Stimulated activated CD8-positive, alpha-beta memory T cell treated with anti-CD3 and anti-CD28 coated beads, Interleukin-7, amount 100 ng/mL, for 1 hour (primary cell): ENCODE data around the gene MRGPRF.
"Not testable (repeated sequence)": the region's sequence is repeated elsewhere in the genome, so short reads cannot be mapped to it uniquely, and the experiment has no call there.

Source experiments
- DNase-seq, 2 donors: peaks; one replicate each; pipeline ENCODE4 v3.0.0-alpha.2; 2020; ENCODE audit warnings: low read depth in 2 of 2

Gene MRGPRF

GRCh38 chr11:69002570-69003231 is 10.3 kb downstream of the MRGPRF start:
- DNase-seq = no peak

GRCh38 chr11:69002110-69002569 is 10.9 kb downstream of the MRGPRF start:
- no peak for DNase-seq

- DNase-seq = no peak
These were observed 11.6 kb downstream of the MRGPRF start for GRCh38 chr11:69001243-69002081.

- DNase-seq = no peak
These were observed 12.2 kb downstream of the MRGPRF start for GRCh38 chr11:69000831-69001242.

GRCh38 chr11:69000391-69000790 is 12.7 kb downstream of the MRGPRF start:
- no peak for DNase-seq

GRCh38 chr11:68999748-69000355 is 13.2 kb downstream of the MRGPRF start:
- DNase-seq = not testable (repeated sequence)

GRCh38 chr11:68999093-68999747 is 13.8 kb downstream of the MRGPRF start:
- DNase-seq = peak in 1 of 2 donors; percentile 4

- DNase-seq = no peak
These were observed 14.6 kb downstream of the MRGPRF start for GRCh38 chr11:68998390-68998911.

GRCh38 chr11:68997995-68998348 is 15.1 kb downstream of the MRGPRF start:
- no peak for DNase-seq

GRCh38 chr11:68997124-68997994 is 15.7 kb downstream of the MRGPRF start:
- DNase-seq = no peak

GRCh38 chr11:68996376-68997123 is 16.5 kb downstream of the MRGPRF start:
- DNase-seq = no peak

GRCh38 chr11:68994894-68995285 is 18.2 kb downstream of the MRGPRF start:
- no peak for DNase-seq

GRCh38 chr11:68994161-68994893 is 18.7 kb downstream of the MRGPRF start:
- no peak for DNase-seq

GRCh38 chr11:68993546-68993945 is 19.5 kb downstream of the MRGPRF start:
- DNase-seq = no peak

- no peak for DNase-seq
These were observed 20.2 kb downstream of the MRGPRF start for GRCh38 chr11:68992743-68993255.

- DNase-seq = no peak
These were observed 21.9 kb downstream of the MRGPRF start for GRCh38 chr11:68990995-68991780.

GRCh38 chr11:68989936-68990606 is 23.0 kb downstream of the MRGPRF start:
- no peak for DNase-seq

- DNase-seq = no peak
These were observed 24.6 kb downstream of the MRGPRF start for GRCh38 chr11:68988491-68988890.
